ENCODE measurements around the gene CXCL12. TPM values are rescaled to one million over a fixed set of nuclear protein-coding genes. Genes with fewer than 3 reads are reported as not detected.

The CXCL12 gene
- total RNA-seq, 4 donors from 2014 or later, result 6.7 to 65.2 (median 13.9) TPM

DNA sequence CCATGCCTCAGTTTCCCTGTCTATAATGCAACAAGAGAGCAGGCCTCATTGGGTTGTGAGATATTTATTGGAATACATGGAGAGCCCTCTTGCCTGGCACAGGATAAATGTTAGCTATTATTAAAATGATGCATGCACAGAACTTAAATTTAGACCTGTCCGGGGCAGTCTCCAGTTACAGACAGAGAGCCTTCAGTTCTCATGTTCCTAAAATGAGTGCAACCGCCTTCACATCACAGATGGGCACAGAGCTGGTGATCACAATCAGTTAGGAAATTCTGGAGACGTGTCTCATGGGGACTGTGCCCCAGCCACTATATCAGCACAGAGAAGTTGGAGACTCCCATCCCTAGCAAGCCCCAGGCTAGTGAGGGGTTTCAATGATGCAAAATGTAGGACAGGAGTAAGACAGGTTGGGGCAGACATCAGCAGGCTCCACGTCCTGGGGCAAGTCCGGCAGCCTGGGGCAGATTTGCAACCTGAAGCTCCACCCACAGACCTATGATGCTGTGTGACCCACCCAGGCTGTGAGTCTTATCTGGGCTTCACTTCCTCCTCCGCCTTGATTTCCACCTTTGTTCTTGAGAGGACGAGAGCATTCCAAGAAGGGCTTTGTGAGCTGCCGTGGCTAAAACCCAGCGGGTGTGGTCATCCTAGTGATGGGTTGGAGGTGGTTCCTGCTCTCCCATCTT, 49.4 kb downstream of the CXCL12 start:
- no peak for DNase-seq
- Histone ChIP-seq H3K4me1 (no peaks in the 10 kb centered on the region), H3K27ac (no peak overlapping the region), H3K9me3 (no peaks in the 10 kb centered on the region), H3K27me3 (no peaks in the 10 kb centered on the region), H3K36me3 (no peaks in the 10 kb centered on the region), H3K4me3 (no peak overlapping the region)
- TF ChIP-seq POLR2A (IDR thresholded peaks at IDR 0.05), result no peak
- TF ChIP-seq, protein P1, sequence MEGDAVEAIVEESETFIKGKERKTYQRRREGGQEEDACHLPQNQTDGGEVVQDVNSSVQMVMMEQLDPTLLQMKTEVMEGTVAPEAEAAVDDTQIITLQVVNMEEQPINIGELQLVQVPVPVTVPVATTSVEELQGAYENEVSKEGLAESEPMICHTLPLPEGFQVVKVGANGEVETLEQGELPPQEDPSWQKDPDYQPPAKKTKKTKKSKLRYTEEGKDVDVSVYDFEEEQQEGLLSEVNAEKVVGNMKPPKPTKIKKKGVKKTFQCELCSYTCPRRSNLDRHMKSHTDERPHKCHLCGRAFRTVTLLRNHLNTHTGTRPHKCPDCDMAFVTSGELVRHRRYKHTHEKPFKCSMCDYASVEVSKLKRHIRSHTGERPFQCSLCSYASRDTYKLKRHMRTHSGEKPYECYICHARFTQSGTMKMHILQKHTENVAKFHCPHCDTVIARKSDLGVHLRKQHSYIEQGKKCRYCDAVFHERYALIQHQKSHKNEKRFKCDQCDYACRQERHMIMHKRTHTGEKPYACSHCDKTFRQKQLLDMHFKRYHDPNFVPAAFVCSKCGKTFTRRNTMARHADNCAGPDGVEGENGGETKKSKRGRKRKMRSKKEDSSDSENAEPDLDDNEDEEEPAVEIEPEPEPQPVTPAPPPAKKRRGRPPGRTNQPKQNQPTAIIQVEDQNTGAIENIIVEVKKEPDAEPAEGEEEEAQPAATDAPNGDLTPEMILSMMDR (IDR thresholded peaks at IDR 0.05), result no peak

DNA sequence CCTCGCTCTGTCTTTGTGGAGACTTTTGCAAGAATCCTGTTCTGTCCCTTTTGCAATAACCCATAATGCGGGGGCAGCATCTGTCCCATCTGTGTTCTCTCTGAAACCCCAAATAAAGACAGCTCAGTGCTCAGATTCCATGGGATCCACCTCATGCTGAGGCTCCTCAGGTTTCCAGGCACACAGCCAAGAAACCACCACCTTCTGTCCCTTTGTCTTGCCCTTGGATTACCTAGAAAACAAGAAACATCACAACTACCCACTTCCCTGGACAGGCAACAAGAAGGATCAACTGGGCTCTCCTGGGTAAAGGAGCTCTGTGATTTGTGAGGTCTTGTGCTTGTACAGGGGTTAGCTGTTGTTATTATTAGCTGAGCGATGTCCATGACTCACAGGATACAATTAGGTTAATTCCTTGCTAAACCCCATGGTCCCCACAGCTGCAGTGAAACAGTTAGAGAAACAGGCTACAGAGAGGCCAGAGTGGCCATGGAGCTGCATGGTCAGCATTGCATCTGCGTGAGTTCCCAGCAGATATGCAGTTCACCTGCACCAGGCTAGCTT, 50.2 kb downstream of the CXCL12 start:
- H3K27me3 ChIP-seq, result no peaks in the 10 kb centered on the region
- no peak overlapping the region for H3K4me3 ChIP-seq
- no peaks in the 10 kb centered on the region for H3K4me1 ChIP-seq
- no peak for TF ChIP-seq POLR2A (IDR thresholded peaks at IDR 0.05)
- TF ChIP-seq, protein P1 (IDR thresholded peaks at IDR 0.05), result no peak
- H3K36me3 ChIP-seq, result no peaks in the 10 kb centered on the region
- H3K27ac ChIP-seq, result no peak overlapping the region
- DNase-seq, result no peak
- no peaks in the 10 kb centered on the region for H3K9me3 ChIP-seq

DNA sequence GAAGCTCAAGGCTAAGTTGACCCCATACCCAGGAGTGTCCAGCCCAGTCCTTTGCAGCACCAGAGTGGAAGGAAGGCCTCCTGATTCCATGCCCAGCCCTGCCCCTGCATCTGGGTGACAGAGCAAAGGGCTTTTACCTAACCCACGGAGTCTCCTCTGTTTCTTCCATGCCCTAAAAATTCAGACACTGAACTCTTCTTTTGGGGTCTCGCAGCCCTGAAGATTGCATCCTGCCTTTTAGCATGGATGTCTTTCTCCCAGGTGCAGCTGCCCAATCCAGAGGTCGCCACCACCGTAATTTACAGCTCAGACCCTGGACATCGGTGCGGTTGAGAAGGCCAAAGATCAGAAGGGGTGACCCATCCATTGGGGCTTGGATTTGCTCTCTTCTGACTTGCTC, 50.8 kb downstream of the CXCL12 start:
- Histone ChIP-seq H3K4me3 (no peak overlapping the region), H3K9me3 (no peaks in the 10 kb centered on the region), H3K27ac (no peak overlapping the region)

DNA sequence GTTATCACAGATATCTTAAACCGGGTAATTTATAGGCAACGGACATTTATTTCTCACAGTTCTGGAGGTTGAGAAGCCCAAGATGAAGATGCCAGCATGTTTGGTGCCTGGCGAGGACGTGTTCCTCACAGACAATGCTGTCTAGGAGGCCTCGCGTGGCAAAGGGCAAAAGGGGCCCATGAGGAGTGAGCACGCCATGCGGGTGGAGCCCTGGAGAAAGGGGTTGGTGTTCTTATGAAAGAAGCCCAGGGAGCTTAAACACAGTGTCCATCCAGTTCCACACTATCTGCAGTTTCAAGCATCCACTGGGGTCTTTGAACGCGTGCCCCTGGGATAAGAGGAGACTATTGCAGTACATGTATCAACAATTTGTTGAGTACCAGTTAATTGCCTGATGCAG, 51.4 kb downstream of the CXCL12 start:
- H3K4me3 ChIP-seq, result no peak overlapping the region
- no peak for TF ChIP-seq POLR2A (IDR thresholded peaks at IDR 0.05)
- TF ChIP-seq, protein P1 (IDR thresholded peaks at IDR 0.05), result no peak
- no peaks in the 10 kb centered on the region for H3K4me1 ChIP-seq
- no peaks in the 10 kb centered on the region for H3K36me3 ChIP-seq
- no peak for DNase-seq
- no peak overlapping the region for H3K27ac ChIP-seq
- H3K9me3 ChIP-seq, result no peaks in the 10 kb centered on the region
- no peaks in the 10 kb centered on the region for H3K27me3 ChIP-seq

More for the DNA sequence above, 50.8 kb downstream of the CXCL12 start:
- Histone ChIP-seq H3K36me3 (no peaks in the 10 kb centered on the region), H3K27me3 (no peaks in the 10 kb centered on the region), H3K4me1 (no peaks in the 10 kb centered on the region)
- DNase-seq, result no peak
- TF ChIP-seq, protein P1 (IDR thresholded peaks at IDR 0.05), result no peak
- TF ChIP-seq POLR2A (IDR thresholded peaks at IDR 0.05), result no peak

DNA sequence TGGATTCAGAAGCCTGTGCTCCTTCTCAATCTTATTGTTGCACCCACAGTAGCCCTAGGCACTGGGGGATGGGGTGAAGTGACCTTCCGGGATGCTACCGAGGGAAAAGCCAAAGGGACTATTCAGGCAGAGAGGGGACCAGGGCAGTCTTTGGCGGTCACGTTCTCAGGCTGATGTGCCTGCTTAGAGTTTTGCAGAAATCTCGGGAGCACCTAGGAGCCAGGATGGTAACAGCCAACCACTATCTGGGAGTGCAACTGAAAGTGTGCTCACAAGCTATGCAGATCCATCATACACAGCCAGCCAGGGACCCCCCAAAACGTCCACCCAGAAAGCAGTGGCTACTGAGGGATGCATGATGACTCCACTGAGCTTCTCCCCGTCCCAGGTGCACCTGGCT, 52.4 kb downstream of the CXCL12 start:
- Histone ChIP-seq H3K4me3 (no peak overlapping the region), H3K27me3 (no peaks in the 10 kb centered on the region), H3K9me3 (no peaks in the 10 kb centered on the region), H3K36me3 (no peaks in the 10 kb centered on the region), H3K4me1 (no peaks in the 10 kb centered on the region), H3K27ac (no peak overlapping the region)
- DNase-seq, result no peak
- TF ChIP-seq POLR2A (IDR thresholded peaks at IDR 0.05), result no peak
- TF ChIP-seq, protein P1 (IDR thresholded peaks at IDR 0.05), result no peak
